HG03135 (cell line): ENCODE results near the gene PMPCA.

Experiments used
- ATAC-seq: cut with Tn5 transposase; IDR thresholded peaks from one replicate; pipeline ENCODE4 v1.9.1; 2021; ENCODE audit warnings: mild to moderate bottlenecking, moderate library complexity; ENCODE audit not compliant: unreplicated experiment

PMPCA gene

DNA sequence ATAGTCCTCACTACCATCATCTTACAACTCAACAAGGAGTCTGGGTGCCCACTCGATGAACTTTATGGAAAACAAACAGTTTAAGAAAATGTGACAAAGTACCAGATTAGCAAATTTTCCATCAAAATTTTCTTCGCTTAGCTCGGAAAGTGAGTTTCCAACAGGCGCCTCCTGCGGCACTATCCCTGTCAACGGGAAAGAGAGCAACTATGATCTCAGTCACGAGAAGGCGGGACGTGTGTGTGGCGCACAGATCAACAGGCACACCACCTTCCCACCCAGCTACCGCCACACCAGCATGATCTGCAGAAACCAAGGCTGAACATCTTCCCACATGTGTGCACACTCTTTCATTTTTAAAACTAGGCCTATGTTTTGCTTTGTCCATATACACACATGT lies 42.9 kb downstream of the PMPCA start:
- no peak for ATAC-seq

DNA sequence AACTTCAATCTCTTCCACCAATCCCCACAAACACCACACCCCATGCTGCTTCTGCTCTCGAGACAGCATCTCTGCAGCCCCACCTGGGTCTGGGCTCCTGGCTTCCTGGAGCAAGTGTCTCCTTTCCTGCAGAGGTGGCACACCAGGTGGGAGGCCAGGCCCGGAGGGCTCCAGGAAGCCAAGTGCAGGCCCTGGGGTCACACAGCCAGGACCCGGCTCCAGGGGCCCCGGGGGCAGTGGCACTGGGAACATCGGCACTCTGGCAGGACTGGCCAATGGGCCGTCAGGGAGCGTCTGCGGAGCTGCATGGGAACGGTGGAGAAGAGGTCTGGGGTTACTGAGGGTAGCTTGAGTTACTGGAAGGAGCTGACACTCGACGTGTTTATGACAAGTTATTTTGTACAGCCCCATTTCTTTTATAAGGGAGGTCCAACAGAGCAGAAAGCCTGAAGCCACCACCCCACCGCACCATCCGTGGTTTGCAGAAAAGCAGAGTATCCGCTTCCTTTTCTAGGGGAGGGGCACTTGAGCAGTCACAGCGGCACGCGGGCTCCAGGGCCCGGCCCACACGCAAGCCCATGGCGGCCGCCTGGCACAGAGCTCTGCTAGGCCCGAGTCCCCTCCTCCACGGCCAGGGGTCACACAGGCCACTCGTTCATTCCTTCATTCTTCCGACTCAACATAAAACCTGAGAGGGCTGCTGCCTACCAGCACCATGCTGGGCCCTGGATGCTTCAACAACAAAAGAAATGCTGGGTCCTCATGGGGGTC lies 43.8 kb downstream of the PMPCA start:
- ATAC-seq = no peak

GRCh38 chr9:136455043-136456002 lies 44.9 kb downstream of the PMPCA start:
- ATAC-seq = no peak

DNA sequence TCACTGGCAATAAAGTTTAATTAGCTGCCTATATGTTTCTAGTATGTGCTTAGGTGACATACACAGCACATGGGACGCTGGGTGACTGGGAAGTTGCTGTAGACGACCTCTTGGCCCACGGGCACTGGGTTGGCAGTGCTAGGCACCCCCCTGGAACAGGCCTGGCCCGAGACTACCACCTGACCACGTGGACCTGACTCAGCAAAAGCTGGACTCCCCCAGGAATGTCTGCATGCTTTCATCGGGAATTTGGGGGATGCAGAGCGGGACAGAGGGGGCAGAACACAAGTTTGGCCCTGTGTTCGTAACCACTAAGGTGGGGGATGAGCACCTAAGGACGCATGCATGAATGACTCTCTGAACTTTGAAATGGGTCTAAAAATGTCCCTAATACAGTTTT lies 45.8 kb downstream of the PMPCA start:
- ATAC-seq = no peak

DNA sequence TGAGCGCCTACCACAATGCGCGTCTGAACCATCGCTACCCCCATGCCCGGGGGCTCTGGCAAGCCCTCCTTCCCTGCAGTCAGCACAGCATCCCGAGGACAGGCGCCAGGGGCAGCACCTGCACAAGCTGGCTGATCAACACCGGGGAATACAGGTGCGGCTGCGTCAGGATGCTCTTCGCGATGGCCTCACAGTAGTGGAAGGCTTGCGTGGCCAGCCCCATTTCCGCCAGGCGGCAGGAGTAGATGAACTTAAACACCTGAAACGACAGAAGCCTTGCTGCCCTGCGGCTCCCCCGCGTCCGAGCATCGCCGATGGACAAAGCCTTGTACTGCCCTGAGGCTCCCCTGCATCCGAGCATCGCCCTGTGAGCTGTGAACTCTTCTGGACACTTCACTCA lies 46.9 kb downstream of the PMPCA start:
- ATAC-seq = no peak

DNA sequence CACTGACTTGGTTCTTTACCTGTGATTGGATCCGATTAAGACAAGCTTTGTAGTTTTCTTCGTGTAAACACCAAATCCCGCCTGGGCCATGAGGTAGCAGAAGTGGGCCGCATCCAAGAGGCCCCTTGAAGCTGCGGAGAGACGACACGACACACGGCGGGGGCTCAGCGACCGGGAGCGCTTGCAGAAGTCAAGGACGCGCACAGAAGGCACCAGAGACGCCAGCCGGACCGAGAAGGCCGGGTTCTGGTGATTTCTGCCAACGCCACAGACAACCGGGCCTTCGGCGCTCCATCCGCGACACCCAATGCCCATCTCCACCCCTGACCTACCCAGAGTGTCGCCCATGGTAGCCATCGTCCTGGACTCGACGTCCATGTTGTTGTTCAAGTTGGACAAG lies 49.0 kb downstream of the PMPCA start:
- ATAC-seq = no peak

DNA sequence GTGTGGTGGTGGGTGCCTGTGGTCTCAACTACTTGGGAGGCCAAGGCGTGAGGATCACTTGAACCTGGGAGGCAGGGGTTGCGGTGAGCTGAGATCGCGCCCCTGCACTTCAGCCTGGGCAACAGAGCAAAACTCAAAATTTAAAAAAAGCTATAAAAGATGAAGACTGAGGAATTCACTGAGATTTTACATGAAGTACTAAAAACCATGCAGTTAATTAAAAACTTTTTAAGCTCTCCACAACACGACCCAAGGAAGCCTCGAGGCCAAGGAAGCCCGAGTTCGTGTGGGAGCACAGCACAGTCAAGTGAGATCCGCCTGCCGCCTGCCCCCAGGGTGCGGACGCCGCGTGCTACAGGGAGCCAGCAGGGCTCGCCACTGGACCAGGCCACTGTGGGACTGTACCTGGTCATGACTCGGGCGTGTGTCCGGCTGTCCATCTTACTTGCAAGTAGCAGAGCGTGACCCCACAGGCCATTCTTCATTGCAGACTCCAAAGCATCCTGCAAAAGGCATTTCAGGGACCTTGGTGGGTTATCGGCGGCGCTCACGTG lies 50.4 kb downstream of the PMPCA start:
- ATAC-seq = no peak

GRCh38 chr9:136462664-136463063 lies 52.2 kb downstream of the PMPCA start:
- ATAC-seq = no peak

DNA sequence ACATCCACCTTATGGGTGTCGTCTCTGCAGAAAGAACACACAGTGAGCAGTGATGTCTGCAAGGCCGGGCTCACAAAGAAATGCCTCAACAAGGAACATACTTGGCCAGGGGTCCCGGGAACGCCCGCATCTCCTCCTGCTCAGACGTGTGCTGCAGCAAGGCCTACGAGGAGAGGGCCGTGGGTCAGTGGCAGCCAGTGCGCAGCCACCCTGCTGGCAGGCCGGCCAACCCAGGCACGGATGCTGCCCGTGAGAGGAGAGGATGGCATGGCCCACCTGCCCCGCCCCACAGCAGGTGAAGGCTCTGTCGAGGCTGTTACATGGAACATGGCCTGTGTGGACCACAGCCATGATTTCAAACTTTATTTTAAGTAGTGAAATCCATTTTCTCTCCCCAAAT lies 53.1 kb downstream of the PMPCA start:
- no peak for ATAC-seq

DNA sequence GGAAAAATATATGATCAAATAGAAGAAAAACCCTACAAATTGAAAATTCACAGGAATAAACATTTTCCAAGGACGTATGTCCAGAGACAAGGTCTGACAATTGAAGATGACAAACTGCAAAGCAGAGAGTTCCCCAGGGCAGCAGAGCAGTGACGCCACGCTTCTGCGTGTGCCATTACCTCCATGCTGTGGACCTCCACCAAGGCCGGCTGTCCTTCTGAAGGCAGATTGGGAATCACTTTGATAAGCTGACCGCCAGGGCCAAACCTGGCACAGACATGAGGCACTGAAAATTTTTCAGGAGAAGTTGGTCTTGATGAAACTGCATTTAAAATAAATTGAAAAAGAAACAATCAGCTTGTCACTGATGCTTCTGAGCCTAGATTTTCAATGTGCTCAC lies 53.8 kb downstream of the PMPCA start:
- no peak for ATAC-seq

DNA sequence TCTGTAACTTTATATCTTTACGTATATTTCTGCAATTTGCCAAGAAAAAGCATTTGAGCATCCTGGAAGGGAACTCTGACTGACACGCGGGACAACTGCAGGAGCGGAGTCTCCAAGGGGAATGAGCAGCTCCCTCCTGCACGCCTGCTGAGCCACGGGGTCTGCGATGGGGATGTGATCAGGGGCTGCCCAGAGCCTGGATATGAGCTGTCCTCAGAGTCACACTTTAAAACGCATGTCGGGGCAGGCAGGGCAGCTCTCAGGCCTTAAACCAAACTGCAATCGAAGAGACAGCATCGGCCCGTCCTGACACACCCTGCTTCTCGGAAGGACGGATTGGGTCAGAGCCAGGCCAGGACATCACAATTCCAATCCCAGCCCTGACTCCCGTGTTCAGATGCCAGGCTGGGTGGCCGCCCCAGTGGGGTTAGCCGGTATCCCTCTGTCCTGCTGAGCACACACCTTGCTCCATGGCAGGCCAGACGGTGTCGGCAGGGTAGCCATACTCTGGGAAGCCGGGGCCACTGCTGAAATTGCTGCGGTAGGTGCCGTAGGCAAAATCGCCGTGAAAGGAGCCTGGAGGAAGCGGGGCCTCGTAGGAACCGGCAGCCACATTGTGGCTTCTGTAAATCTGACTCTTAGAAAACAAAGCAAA lies 55.2 kb downstream of the PMPCA start:
- no peak for ATAC-seq

DNA sequence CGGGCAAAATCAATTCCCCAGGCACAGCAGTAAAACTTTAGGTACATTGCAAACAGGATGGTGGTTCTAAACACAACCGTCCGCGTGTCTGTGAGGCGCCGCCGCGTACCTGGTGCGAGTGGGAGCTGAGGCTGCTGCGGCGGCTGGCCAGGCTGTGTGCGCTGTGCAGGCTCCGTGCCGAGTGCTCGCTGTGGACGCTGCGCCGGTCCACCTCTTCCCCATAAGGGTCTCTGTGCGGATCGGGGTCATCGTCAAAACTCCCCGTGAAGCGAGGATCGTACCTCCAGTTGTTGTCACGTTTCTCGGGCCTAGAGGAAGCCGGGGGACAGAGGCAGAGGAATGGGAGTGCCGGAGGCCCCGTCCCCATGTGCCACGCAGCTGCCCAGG lies 55.7 kb downstream of the PMPCA start:
- no peak for ATAC-seq

DNA sequence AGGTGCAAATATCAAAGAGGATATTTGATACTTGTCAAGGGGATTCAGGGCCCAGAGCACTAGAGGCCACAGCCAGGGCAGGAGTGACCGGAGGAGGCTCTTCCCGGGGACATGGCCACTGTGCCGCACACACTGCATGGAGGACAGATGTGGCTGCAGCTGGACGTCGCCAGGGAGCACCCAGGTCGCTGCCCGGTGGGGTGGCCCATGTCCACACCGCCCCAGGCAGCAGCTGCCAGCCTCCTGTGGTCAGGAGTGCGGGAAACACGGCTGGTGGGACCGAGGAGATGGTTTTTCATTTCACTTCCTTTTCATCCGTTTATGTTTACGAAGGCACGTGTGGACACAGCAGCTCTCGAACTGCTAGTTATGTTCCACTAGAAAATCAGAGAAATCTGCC lies 57.3 kb downstream of the PMPCA start:
- ATAC-seq = no peak

DNA sequence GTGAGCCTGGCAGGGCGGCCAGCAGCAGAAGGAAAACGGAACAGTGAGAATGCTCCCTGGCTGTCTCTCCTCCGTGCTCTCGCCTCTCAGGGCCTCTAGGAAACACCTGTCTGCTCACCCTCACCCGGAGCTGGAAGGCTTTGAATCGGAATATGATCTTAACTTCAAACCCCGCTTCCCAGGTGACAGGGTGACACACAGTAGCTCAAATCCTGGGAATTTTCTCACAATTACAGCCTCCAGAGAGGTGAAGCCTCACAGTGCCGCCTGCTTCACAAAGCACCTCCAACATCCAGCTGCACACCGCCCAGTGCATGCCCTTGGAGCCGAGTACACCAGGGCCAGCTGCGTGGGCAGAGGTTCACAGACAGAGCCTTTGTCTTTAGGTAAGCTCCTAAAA lies 59.9 kb downstream of the PMPCA start:
- ATAC-seq = no peak

- no peak for ATAC-seq
These were observed 60.5 kb downstream of the PMPCA start for GRCh38 chr9:136470792-136471469.

- no peak for ATAC-seq
These were observed 61.5 kb downstream of the PMPCA start for GRCh38 chr9:136471802-136472487.

GRCh38 chr9:136472640-136473353 lies 62.3 kb downstream of the PMPCA start:
- ATAC-seq = no peak

- no peak for ATAC-seq
These were observed 62.9 kb downstream of the PMPCA start for GRCh38 chr9:136473354-136473721.
